Measurements from ENCODE around the gene PRMT6.
"Not testable (repeated sequence)": the region's sequence is repeated elsewhere in the genome, so short reads cannot be mapped to it uniquely, and the experiment has no call there.

DNA sequence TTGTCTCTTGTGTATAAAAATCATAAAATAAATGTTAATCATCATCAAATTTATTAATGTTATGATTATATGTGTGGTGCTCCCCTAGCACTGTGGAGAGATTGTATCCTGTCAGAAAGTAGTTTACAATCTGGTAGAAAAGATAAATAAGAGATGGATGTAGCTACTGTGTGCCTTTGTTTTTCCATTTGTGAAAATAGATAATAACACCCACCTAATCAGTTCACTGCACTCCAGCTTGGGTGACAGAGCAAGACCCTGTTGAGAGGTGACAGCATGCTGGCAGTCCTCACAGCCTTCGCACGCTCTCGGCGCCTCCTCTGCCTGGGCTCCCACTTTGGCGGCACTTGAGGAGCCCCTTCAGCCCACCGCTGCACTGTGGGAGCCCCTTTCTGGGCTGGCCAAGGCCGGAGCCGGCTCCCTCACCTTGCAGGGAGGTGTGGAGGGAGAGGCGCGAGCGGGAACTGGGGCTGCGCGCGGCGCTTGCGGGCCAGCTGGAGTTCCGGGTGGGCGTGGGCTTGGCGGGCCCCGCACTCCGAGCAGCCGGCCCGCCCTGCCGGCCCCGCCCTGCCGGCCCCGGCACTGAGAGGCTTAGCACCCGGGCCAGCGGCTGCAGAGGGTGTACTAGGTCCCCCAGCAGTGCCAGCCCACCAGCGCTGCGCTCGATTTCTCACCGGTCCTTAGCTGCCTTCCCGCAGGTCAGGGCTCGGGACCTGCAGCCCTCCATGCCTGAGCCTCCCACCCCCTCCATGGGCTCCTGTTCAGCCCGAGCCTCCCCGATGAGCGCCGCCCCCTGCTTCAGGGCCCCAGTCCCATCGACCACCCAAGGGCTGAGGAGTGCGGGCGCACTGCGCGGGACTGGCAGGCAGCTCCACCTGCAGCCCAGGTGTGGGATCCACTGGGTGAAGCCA is 11.9 kb upstream of the PRMT6 start:
- TF ChIP-seq, protein P1, sequence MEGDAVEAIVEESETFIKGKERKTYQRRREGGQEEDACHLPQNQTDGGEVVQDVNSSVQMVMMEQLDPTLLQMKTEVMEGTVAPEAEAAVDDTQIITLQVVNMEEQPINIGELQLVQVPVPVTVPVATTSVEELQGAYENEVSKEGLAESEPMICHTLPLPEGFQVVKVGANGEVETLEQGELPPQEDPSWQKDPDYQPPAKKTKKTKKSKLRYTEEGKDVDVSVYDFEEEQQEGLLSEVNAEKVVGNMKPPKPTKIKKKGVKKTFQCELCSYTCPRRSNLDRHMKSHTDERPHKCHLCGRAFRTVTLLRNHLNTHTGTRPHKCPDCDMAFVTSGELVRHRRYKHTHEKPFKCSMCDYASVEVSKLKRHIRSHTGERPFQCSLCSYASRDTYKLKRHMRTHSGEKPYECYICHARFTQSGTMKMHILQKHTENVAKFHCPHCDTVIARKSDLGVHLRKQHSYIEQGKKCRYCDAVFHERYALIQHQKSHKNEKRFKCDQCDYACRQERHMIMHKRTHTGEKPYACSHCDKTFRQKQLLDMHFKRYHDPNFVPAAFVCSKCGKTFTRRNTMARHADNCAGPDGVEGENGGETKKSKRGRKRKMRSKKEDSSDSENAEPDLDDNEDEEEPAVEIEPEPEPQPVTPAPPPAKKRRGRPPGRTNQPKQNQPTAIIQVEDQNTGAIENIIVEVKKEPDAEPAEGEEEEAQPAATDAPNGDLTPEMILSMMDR (conservative IDR thresholded peaks at IDR 0.05; ENCODE audit: low read depth, low read length): not testable (repeated sequence)
- not testable (repeated sequence) for TF ChIP-seq RAD21 (IDR thresholded peaks at IDR 0.05; ENCODE audit: low read length); CEBPB (IDR thresholded peaks at IDR 0.05; ENCODE audit: low read depth, low read length); MXI1 (IDR thresholded peaks at IDR 0.05; ENCODE audit: borderline replicate concordance, low read depth, low read length); CHD1 (IDR thresholded peaks at IDR 0.05; ENCODE audit: low read depth, low read length); MAZ (IDR thresholded peaks at IDR 0.05; ENCODE audit: borderline replicate concordance, low read depth, low read length); SMC3 (IDR thresholded peaks at IDR 0.05; ENCODE audit: low read depth, low read length); POLR2A (IDR thresholded peaks at IDR 0.05; ENCODE audit: low read depth, low read length)
- TF ChIP-seq, protein P2, sequence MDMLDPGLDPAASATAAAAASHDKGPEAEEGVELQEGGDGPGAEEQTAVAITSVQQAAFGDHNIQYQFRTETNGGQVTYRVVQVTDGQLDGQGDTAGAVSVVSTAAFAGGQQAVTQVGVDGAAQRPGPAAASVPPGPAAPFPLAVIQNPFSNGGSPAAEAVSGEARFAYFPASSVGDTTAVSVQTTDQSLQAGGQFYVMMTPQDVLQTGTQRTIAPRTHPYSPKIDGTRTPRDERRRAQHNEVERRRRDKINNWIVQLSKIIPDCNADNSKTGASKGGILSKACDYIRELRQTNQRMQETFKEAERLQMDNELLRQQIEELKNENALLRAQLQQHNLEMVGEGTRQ (IDR thresholded peaks at IDR 0.05; ENCODE audit: low read depth, low read length): not testable (repeated sequence)
